GM18909 (cell line): ENCODE measurements around the gene DDX20.
A peak's percentile ranks its signal among the peaks of the same experiment; 100 is the strongest.

Experiments
- ATAC-seq: cut with Tn5 transposase; IDR thresholded peaks from one replicate; pipeline ENCODE4 v1.9.1; 2021; ENCODE audit warnings: mild to moderate bottlenecking; ENCODE audit not compliant: unreplicated experiment, poor library complexity

Gene DDX20, protein sequence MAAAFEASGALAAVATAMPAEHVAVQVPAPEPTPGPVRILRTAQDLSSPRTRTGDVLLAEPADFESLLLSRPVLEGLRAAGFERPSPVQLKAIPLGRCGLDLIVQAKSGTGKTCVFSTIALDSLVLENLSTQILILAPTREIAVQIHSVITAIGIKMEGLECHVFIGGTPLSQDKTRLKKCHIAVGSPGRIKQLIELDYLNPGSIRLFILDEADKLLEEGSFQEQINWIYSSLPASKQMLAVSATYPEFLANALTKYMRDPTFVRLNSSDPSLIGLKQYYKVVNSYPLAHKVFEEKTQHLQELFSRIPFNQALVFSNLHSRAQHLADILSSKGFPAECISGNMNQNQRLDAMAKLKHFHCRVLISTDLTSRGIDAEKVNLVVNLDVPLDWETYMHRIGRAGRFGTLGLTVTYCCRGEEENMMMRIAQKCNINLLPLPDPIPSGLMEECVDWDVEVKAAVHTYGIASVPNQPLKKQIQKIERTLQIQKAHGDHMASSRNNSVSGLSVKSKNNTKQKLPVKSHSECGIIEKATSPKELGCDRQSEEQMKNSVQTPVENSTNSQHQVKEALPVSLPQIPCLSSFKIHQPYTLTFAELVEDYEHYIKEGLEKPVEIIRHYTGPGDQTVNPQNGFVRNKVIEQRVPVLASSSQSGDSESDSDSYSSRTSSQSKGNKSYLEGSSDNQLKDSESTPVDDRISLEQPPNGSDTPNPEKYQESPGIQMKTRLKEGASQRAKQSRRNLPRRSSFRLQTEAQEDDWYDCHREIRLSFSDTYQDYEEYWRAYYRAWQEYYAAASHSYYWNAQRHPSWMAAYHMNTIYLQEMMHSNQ

DNA sequence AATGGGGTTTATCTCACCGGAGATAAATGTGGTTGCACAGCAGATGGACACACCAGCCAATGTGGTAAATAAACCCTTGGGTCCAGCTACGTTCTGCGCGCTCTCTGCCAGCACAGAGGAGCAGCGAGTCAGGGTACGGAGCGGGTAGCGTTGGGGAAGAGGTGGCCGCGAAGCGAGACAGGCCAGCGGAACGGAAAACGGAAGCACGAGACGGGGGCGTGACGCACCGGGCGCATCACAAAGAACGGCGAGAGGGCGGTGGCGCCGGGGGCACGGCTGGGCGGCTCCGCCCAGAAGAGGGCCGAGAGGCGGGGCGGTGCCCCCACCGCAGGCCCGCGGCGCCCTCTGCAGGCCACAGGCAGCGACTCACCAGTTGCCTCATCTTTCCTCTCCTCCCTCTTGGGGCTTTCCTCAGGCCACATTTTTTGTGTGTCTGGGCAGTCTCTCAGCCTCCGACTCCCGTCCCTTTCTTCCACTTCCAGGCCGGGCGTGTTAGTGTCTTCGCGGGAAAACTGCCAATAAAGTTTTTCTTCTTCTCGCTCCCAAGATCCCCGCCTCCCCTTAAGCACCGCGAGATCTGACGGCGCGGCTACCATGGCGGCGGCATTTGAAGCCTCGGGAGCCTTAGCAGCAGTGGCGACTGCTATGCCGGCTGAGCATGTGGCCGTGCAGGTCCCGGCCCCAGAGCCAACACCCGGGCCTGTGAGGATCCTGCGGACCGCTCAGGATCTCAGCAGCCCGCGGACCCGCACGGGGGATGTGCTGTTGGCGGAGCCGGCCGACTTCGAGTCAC is at the start of gene DDX20:
Gene DDX20 (plus strand): TSS at position 571 of the 793 bp plus-strand sequence. CDS start 24 bp downstream, at position 595.
- peak; percentile 93 for ATAC-seq

DNA sequence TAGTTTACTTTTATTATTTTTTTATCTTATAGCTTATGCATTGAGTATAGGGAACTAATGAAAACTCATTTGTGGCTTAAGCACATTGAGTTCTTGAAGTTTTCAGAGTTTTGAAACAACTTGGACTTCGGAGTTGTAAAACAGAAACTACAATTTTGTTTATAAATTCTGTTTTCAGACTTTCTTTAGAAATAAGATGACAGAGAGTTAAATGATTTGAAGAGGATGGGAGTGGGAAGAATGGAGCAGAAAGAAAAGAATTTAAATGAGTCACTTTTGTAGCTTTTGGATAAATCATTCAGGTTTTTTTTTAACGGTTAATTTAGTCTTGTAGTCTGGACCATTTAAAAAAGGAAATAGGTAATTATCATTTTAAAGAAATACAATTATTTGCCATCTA is 48.8 kb upstream of the DDX20 start:
- ATAC-seq = no peak

DNA sequence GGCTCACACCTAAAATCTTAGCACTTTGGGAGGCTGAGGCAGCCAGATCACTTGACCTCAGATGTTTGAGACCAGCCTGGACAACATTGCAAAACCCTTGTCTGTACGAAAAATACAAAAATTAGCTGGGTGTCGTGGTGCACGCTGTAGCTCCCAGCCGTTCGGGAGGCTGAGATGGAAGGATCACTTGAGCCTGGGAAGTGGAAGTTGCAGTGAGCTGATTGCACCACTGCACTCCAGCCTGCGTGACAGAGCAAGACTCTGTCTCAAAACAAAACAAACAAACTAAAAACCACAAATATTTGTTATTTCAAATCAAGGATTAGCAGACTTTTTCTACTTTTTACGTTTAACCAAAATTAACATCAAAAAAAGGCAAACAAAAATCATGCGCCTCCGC is 47.8 kb upstream of the DDX20 start:
- no peak for ATAC-seq

DNA sequence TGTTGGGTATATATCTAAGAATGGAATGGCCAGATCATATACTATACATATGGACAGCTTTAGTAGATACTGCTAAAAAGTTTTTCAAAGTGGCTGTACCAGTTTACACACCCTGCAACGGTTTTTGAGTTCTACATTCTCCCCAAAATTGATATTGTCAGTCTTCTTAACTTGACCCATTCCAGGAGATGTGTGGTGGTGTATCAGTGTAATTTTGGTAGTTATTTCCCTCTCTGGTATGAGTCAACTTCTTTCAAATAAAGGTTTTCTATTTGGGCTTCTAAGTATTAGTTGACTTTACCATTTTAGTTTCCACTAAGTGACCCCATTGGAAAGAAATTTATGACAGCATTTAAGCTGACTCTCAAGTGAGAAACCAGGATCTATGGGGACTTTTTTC is 45.7 kb upstream of the DDX20 start:
- ATAC-seq = no peak

DNA sequence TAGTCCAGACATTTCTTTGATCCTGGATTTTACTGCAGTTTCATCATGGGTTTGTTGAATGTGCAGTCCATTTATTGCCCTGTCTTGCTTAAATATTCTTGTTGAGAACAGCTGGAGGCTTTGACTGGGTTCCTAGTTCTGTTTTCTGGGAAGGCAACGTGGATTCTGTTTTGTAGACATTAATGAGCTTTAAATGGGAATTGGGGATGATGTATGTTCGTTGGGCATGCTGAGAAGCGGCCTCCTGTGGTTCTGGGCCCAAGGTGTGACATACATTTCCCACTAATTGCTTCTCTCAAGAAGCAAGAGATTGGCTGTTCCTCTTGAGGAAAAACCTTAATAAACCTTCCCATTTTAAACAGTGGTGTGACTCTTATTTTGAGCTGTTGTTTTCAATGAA is 39.4 kb upstream of the DDX20 start:
- ATAC-seq = no peak

DNA sequence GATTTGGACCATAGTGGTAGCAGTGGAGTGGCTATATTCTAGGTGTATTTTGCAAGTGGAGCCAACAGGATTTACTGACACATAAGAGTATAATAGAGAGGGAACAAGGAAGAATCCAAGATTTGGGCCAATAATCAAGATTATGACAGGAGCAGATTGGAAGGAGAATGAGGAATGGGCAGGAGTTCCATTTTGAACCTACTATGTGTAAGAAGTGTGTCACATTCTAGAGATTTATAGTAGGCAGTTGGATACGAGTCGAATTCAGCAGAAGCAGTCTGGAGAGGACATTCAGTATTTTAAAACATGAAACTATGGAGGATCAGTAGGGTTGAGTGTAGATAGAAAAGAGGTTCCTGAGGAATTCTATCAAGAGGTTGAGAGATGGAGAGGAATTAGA is 38.3 kb upstream of the DDX20 start:
- ATAC-seq = no peak

DNA sequence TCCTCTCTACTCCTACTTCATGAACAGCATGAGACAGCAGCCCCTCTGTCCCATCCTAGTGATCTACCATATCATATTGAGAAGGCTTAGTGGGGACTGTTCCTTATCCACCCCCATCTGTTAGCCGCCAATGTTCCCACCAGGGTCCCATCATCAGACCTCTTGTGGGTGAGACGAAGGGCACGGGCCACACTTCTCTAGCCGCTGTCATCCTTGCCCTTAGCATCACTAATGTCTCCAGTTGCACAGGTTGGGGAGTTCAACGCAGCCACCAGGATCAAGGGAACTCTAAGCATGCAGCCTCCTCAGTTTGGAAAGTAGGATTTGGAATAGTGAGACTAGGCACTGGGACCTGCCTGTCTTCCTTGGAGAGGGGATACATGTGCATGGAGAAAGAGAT is 36.6 kb upstream of the DDX20 start:
- ATAC-seq = no peak

DNA sequence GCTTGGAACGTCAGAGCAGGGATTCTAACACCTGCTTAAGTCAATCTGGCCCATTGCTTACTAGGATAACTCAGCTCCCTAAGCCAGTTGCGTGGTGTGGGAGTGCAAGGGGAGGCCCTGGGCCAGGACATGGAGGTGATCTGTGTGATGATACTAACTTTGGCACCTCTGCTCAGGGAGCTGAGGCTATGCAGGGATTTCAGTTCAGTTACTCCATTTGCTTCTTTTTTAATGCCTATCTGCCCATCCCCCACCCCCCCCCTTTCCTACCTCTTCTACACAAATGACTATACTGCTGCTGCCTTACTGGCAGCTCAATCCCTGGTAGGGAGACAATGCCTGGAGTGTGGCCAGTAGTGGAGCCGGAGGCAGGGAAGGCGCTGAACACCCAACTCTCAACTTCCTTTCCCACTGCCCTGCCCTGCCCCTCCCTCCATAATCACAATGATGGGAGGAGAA is 36.0 kb upstream of the DDX20 start:
- ATAC-seq = no peak

DNA sequence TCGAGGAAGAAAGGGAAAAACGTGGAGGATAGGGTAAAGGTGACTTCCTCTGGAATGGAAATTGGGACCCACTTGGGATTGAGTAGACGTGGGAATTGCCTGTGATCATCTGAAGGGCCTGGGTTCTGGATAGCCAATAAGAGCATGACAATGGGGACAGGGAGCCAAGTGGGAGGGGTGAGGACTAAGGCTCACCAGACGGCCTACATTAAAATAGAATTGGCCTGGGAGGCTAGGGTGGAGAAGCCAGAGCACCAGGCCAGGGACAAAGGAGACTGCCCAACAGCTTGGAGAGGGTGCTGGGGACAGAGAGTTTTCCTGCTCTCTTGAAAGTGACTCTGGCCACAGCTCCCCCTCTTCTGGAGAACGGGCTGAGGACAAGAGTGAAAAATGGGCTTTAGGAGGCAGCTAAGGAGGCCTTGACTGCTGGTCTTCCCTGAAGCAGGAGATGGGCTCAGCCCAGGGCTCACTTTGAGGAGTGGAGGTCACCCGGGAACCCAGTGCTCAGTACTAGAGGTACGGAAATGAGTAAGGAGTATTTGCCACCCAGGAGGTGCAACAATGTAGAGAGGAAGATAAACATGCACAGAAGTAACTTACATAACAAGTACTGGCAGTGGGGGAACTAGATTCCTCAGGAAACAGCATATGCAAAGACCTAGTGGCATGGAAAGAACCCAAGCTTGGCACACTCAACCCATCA is 35.3 kb upstream of the DDX20 start:
- ATAC-seq = no peak

DNA sequence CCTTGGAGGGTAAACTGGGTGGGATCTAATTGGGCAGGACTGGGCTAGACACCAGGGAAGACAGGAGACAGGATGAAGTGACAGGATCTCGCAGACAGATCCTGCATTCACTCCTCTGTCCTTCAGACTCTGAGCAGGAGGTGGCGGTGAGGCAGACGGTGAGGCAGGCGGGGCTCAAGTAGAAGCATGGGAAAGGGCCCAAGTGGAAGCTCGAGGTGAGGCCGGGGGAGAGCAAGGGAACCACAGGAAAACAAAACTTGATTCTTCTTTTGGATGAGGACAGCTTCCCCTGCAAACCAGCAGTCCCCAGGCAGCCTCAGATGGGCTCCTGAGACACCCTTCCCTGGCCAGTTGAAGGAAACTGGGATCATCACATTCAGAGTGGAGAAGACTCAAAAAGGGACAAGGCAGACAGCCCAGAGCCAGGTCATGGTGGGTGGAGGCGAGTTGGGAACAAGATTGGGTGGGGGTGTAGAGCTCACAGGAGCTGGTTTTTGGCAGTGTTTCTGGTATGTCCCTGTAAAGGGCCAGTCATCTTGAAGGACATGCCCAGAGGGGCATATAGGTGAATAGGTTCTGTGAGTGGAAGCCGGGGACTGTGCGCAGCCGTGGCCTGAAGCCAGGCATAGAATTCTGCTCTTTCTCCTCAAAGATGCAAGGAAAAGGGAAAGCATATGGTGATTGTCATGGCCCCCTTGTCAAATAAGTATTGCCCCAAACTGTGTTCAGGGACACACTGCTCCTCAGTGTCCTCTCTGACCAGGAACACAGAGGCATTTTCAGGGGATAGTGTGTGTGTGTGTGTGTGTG is 34.5 kb upstream of the DDX20 start:
- ATAC-seq = no peak

DNA sequence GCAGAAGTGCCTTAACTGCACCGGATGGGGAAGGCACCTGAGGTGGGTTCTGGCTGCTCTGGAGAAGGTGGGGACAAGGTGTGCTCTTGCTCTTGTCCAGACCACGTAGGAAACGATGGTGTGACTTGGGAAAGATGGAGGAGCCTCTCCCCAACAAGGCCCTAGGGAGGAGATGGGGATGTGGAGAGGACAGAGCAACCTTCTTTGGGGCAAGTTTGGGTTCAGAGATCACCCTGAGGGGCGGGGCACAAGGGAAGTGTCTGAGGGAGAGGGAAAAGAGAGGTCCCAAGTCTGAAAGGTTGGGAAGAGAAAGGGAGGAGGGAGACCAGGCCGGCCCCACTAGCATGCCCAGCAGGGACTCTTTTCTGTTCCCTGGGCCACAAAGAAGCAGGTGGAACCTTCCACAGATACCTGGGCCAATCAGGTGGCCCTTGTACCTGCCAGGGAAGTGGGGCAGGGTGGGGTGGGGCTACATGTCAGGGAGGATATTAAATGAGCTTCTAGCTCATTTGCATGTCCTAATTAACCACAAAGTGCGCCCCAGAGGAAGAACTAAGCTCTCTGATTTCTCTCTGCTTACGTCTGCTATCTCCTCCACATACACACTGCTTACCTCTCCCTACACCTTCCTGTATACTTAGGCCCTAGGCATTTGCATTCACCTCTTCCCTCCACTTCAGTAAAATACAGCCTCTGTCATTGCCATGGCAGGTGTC is 32.5 kb upstream of the DDX20 start:
- no peak for ATAC-seq

DNA sequence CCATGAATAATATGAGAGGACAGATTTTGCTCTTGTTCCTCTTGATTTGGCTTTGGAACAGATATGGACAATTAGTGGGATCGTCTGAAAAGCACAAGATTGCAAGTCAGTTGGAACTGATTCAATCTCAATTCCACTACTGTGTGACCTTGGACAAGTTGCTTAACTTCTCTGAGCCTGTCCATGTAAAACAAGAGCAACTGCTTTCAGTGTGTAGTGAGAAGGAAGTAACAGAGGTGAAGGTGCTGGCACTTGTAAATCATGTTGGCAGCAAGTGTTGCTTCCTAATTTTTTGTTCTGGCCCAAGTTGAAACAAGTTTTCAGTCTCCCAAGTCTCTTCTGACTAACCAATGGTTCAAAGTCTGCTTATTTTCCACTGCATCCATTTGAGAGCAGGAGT is 31.8 kb upstream of the DDX20 start:
- no peak for ATAC-seq

DNA sequence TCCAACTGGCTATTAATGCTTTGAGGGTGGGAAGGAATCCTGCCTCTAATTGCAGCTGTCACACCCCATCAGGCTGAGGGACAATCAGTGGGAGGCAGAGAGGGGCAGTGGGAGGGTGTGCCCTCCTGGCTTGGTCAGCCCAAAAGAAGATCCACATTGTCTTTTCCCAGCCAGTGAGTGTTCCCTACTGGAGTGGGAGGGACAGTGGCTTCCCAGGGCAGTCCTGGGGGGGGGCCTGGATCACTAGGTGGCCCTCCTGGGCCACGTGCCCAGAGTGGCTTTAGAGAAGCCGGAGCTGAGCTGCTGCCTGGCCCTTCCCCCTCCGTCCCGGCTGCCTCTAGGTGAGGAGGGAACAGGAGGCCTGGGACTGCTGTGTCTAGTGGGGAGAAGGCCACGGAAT is 30.5 kb upstream of the DDX20 start:
- ATAC-seq = no peak

DNA sequence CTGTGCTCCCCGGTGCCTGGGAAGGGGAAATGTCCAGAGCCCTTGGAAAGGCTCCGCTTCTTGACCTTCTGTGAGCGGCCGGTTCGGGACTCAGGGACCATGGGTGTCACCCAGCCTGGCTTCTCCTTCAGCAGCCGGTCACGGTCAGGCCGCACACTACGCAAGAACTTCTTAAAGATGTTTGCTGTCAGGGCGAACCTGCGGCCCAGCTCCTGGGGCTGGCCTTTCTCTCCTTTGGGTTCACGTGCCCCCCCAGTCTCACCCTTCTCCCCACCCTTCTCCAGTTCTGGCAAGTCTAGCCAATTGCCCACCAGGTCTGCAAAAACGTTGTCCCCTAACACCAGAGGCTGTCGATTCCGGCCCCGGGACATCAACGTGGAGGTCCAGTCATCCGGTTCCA is 28.6 kb upstream of the DDX20 start:
- no peak for ATAC-seq

DNA sequence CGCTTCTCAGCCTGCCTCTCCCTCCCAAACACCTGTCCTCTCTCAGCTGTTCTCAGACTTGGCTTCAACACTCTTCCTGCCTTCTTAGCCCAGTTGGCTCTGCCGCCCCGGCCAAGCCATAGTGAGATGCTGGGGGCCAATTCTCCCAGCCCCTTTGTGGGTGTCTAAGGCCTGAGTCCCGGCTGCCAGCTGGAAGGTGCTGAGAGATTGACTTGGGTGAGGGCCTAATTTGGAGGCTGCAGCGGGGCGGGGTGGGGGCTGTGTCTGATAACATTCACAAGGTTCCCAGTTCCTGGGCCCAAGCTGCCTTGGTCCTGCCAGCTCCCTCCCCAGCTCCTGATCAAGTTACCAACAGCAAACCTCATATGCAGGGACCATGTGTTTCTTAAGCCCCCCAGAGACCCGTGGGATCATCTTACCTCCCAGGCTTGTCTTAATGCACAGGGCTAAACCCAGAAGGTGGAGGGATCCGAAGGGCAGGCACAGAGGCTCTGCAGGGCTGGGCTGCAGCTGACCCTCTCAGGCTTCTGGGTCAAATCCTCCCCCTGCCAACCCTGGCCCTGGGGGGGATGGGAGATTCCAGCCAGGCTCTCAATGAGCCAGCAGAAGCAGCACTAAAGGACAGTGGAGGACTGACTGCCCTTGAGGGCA is 26.3 kb upstream of the DDX20 start:
- ATAC-seq = no peak

DNA sequence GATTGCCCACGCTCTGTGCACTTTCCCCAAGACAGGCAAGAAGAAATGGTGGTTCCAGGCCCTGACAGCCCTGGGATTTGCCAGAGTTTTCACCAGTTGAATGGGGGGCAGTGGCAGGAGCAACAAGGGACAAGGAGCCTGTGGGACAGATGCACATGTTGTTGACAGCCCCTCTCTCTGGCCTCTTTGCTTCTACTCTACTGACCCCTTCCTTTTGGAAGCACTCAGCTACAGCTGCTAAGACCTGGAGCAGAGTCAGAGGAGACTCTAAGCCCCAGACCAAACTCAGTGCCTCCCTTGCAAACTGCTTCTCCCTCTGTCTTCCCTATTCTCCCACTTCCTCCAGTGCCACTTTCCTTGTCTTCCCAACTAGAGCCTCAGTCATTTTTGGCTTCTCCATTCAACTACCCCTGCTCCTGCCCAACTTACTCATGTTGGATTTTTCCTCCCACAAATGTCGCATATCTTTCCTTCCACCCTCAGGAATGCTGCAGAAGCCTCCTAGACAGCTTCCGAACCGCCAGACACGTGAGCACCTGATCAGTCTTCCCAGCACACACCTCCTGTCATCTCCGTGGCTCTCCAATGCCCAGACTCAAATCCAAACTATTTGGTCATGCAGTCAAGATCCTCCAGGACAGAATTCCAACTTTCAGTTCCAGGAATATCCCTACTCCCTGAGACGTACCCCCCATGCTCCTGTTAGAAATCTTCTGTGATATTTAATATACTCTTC is 25.6 kb upstream of the DDX20 start:
- no peak for ATAC-seq

DNA sequence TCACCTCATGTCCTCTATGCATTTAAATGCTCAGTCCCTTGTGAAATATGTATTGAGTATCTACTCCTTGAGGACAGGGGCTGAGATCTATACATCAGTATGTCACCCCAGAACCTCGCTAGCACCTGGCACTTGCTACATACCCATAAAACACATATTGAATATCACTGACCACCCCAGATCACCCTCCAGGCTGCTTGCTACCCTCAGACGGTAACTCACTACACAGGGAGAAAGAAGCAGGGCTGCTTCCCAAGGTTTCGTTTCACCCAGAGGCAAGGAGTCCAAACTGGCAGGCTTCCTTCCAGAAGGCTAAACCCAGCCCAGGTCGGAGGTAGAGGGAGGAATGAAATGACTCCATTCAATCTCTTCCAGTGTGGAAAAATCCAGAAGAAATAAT is 25.0 kb upstream of the DDX20 start:
- no peak for ATAC-seq

DNA sequence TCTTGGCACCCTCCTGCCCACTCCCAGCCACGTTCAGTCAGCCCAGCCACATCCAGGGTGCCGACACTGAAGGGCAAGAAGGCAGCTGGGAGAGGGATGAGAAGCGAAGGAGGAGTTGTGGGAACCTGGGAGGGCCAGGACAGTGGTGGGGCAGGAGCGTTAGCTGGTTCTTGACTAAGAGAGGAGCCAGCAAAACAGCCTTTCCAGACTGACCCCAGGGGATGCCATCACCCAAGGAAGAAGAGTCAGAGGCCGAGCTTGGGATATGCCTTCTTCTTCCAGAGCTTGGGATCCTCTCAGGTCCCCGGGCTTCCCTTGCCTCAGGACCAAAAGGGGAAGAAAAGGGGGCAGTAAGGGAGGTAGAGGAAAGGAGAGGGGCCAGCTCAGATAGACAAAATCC is 23.7 kb upstream of the DDX20 start:
- no peak for ATAC-seq
